Right lobe of liver (tissue), 4 donors: ENCODE measurements around the gene SIK3.

Source experiments
- POLR2A ChIP-seq: fragments of 450-650 bp; IDR thresholded peaks from one replicate; pipeline ENCODE4 v1.6.1; 2017; ENCODE audit warnings: antibody characterized with exemption, mild to moderate bottlenecking
- TF ChIP-seq, protein P1 (sequence below), 4 donors: fragments of 200-600 bp in 3 of 4; fragments of 450-650 bp in 1 of 4; IDR thresholded peaks; one replicate each; pipeline versions ENCODE4 v1.5.1 to v1.8.0; 2016 to 2022; ENCODE audit warnings: antibody characterized with exemption in 4 of 4, mild to moderate bottlenecking in 2 of 4
- donor health status: DM: no; HTN: no; CAD: no.
- donor health status: DM: no; HTN: no; CAD: no.
- donor health status: DM: no; HTN: yes; CAD: no.

DNA sequence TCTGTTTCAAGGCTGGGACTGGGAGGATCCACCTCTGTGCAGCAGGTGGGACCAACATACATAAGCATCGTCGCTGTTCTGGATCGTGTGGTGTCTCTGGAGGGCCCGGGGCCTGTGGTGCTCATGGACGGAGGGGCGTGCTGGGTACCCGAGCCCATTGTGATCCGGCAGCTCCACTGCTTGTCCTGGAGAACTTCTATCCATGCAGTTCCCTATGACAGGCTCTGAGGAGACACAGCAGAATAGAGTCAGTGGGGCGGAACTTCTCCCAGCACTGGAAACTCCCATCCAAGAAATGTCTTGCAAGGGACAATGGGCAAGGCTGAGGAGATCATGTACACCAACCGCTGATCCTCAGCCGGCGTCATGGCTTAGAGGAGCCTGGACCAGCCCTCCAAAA, 249.2 kb downstream of the SIK3 start:
- TF ChIP-seq POLR2A: no peak
- TF ChIP-seq, protein P1, sequence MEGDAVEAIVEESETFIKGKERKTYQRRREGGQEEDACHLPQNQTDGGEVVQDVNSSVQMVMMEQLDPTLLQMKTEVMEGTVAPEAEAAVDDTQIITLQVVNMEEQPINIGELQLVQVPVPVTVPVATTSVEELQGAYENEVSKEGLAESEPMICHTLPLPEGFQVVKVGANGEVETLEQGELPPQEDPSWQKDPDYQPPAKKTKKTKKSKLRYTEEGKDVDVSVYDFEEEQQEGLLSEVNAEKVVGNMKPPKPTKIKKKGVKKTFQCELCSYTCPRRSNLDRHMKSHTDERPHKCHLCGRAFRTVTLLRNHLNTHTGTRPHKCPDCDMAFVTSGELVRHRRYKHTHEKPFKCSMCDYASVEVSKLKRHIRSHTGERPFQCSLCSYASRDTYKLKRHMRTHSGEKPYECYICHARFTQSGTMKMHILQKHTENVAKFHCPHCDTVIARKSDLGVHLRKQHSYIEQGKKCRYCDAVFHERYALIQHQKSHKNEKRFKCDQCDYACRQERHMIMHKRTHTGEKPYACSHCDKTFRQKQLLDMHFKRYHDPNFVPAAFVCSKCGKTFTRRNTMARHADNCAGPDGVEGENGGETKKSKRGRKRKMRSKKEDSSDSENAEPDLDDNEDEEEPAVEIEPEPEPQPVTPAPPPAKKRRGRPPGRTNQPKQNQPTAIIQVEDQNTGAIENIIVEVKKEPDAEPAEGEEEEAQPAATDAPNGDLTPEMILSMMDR (IDR thresholded peaks at IDR 0.05): no peak
